Eye (tissue), 1 donor: ENCODE data around the gene MYO1E.

Experiments used
- DNase-seq: peaks from one replicate; pipeline ENCODE4 v3.0.0-alpha.2; 2015

Gene MYO1E

DNA sequence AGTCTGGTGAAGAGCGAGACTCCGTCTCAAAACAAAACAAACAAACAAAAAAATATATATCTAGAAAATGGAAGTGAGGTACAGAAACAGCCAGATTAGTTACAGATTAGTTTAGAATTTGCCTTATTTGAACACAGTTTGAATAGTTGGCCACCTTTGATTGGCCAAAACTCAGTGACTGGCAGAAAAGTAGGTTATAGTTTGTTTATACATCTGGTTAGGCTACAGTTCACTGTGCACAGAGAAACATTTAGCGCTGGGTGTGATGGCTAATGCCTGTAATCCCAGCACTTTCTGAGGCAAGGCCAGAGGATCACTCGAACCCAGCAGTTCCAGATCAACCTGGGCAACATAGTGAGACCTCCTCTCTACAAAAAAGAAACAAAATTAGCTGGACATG, 114.4 kb downstream of the MYO1E start:
- no peak for DNase-seq

DNA sequence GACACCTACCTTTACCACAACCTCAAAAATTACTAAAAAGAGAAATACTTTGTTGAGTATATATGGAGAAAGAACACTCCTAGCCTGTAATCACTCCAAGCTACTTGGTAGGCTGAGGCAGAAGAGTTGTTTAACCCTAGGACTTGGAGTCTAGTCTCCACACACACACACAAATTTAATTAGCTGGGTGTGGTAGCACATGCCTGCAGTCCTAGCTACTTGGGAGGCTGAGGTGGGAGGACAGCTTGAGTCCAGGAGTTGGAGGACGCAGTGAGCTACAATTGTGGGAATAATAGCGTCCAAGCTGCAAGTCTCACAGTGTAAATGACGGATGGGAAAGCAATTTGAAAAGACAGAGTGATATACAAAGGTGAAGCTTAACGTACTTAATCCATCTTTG, 115.5 kb downstream of the MYO1E start:
- DNase-seq: no peak

DNA sequence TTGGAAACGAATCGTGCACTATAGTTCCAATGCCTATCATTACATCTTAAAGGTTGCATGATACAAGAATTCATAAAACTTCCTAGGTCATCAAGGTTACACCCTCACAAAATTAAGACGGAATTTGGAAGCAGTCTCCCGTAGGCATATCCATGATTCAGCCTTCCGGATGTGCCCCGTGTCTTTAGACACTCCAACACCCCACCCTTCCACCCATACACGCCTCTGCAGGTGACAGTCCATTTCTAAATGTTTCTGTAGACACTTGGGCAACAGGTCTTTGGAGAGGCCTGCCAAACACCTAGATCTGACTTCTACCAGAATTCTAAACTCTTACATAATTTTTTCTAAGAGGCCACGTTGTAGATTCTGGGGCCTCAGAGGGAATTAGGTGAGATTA, 116.2 kb downstream of the MYO1E start:
- no peak for DNase-seq

DNA sequence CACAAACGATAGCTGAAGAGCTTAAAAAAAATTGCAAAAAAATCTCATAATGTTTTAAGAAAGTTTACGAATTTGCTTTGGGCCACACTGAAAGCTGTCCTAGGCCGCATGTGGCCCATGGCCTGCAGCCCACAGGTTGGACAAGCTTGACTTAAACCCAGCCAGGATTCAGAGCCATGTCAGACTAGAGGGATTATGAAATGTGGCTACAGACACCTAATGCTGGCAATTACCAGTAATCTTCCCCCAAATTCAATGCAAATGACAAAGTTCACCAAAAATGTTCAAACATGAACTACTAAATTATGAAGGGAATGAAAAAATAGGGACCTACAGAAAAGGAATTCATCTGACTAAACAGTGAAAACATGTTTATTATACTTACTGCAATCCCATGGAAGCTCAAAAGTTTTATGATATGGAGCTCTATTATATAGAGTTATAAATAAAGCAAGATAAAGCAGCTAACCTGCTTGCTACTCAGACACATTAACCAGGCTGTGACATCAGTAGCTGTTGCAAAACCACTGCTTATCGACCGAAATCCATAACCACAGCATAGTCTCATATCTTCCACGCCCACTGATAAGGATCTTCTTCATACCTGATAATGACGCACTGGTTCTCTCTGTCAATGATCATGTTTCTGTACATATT, 116.9 kb downstream of the MYO1E start:
- DNase-seq: no peak

DNA sequence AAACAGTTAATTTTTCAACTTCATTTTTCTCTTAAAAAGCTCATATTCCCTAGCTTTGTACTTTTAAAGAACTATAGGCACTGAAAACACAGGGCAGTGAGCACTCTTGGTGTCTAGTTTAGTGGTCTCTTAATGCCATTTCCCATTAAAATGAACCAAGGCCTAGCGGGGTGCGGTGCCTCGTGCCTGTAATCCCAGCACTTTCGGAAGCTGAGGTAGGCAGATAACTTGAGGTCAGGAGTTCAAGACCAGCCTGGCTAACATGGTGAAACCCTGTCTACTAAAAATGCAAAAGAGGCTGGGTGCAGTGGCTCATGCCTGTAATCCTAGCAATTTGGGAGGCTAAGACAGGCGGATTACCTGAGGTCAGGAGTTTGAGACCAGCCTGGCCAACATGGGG, 120.5 kb downstream of the MYO1E start:
- DNase-seq: no peak

- no peak for DNase-seq
Observed at GRCh38 chr15:59251001-59251845, 121.4 kb downstream of the MYO1E start.

- no peak for DNase-seq
Observed at GRCh38 chr15:59250249-59250648, 122.4 kb downstream of the MYO1E start.

DNA sequence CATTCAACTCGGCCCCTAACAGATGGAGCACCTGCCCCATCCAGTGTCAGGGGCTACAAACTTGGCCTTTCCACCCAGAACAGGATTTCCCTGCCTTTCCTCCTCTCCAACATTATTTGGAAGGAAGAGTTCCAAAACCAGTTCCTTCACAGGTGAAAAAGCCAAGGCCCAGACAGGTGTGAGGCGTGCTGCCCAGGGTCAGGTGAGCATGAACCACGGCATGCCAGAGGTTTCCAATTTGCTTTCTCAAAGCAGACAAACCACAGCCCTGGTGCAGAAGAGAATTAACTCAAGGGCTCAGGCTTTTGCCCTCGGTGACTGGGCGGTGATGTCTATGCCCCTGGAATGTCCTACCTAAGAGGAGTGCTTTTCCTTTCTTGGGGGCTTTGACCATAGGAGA, 122.9 kb downstream of the MYO1E start:
- DNase-seq: no peak

GRCh38 chr15:59247364-59247763, 125.3 kb downstream of the MYO1E start:
- peak; percentile 71 for DNase-seq

DNA sequence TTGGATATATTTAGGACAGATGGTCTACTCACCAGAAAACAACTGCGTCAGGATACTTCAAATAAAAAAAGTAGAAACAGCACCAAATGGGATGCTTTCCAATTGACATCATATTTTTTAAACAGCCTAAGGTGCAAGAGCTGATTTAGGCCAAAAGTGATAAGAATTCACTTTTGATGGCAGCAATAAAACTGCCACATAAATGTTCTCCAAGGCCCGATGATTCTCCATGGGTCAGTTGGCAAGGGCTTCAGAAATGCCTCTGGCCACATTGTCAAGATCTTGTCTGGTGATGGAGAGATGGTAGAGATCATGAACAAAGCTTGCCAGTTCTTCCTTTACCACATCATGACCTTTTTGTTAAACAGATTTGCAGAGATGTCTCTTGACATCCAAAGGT, 127.1 kb downstream of the MYO1E start:
- DNase-seq: no peak

- no peak for DNase-seq
Observed at GRCh38 chr15:59244337-59244736, 128.3 kb downstream of the MYO1E start.

DNA sequence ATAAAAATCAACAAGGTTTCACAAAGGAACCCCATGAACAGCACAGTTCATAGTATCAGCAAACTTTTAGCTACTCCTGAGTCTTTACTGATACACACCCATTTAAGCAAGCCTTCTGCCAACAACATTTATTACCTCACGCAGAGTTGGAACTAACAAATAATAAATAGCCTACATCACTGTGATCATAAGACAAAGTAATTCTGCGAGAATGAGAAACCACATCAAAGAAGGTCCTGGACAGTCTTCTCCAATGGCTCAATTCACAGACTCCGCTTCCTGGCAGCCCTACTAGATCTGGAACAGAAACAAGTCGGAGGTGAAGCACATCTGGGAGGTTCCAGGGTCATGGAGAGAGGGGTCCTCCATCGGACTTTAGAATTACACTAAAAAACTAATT, 129.0 kb downstream of the MYO1E start:
- no peak for DNase-seq

GRCh38 chr15:59242649-59243048, 130.0 kb downstream of the MYO1E start:
- no peak for DNase-seq

- no peak for DNase-seq
Observed at GRCh38 chr15:59240036-59240435, 132.6 kb downstream of the MYO1E start.

DNA sequence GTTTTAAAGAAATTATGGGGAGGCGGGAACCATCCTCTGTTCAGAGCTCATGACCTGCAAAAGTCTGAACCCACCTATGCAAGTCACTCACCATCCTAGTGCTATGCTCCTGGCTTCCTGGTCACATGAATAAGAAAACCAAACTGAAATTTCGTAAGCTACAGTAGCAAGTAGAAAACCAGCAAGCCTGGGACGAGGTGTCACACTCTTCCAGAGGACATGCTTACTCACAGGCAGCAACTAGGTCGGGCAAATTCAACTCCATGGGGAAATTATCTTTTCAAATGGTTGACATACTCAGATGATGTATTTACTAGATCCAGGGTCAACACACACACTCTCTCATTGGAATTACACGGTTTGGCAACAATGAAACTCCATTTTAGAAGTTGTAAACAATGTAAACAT, 134.7 kb downstream of the MYO1E start:
- no peak for DNase-seq

DNA sequence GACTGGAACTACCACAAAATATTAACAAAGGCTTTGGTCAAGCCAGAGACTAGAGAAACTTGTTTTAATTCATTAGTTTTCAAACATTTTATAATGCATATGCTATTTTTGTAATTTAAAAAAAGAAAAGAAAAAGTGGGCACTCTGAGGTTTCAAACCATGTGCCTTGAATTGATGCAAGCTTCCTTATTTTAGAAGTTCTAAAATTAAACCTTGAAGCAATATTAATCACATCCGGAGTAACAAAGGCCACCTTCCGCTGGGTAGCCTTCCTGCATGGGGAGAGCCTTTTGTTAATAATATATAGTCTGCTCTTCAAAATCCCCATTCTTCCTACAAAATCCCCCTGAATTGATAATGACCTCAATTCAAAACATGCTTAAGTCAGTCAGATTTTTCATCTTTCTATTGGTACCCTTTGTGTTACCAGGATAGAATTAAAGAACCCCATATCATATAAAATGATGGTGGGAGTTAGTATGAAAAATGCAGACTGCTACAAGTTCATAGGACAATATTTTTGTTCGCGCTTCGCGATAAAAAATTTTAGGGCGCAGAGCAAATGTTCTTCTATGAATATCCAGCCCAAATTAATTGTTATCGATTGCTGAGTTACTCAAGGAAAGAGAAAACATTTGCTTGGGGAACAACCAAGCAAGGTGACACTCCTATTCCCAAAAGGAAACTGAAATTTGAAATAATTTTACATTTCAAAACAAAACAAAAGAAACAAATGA, 135.4 kb downstream of the MYO1E start:
- no peak for DNase-seq

DNA sequence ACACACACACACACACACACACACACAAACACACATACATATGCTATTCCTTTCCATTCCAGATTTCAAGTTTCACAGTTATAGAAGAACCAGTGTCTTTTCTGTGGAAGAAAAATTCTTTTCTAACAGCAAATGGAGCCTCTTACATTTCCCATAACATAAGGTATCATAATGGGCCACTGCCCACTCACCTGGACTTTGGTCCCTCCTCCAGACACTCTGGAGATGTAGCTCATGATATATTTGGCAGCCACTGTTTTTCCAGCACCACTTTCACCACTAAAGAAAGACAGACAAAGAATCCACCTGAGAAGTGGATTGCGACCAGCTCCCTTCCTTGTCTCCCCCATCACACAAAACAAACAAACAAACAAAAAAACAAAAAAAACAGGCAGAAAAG, 136.3 kb downstream of the MYO1E start:
- DNase-seq: no peak

DNA sequence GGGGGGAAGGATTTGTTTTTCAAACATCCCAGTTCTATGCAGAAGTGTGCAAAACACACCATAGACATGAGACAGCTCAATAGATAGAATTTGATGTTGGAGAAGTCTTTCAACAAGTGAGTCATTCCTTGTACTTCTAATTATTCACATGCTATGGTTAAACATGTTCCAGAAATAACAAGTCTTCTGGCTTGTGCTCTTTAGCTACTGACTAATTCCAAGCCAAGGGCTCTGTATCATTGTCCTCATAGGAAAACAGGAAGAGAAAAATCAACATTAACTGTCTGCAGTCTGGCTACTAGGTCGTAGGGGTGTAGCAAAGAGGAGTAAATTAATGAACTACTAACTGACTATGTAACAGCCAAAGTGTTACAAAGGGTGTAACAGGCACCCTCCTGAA, 140.2 kb downstream of the MYO1E start:
- no peak for DNase-seq

- peak; percentile 17 for DNase-seq
Observed at GRCh38 chr15:59230531-59231055, 142.1 kb downstream of the MYO1E start.

DNA sequence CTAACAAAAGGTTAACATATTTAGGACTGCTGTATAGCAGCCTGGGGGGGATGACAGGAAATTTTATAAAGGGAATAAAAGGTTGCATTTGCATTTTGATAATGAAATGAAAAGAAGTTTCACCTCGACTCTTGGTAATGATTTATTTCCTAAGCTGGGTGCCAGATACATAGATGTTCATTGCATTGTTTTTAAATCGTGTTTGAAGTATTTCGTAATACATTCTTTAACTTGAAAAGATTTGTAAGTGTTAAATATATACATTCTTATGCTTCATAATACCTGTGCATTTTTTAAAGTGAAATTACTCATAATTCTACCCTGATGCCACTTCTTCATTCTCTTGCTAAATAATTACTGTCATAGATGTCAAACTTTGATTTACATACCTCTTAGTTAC, 143.2 kb downstream of the MYO1E start:
- DNase-seq: no peak

GRCh38 chr15:59229015-59229414, 143.7 kb downstream of the MYO1E start:
- no peak for DNase-seq

GRCh38 chr15:59227021-59227420, 145.7 kb downstream of the MYO1E start:
- DNase-seq: no peak

DNA sequence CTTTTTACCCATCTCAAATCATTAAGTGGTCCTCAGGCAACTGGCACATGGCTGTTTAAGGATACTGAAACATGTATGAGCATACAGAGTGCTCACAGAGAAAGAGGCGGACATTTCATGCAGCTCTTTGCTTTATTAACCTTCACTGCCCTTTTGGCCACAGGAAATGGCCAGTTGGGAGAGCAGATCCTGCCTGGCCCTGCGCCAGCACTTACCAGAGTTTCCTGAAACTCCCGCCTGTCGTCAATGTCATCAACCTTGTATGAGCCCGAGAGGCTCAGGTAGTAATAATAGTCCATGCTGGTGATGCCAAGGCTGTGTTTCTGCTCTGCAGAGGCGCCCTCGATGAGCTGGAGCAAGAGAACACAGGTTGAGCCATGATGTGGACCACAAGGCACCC, 148.2 kb downstream of the MYO1E start:
- DNase-seq: no peak

- no peak for DNase-seq
Observed at GRCh38 chr15:59223736-59224135, 148.9 kb downstream of the MYO1E start.
